Endothelial cell of umbilical vein (primary cell): ENCODE data around the gene CBL.

Experiments used
- JUN ChIP-seq: IDR thresholded peaks from 2 replicates; pipeline ENCODE4 v1.6.1; 2011; ENCODE audit warnings: borderline replicate concordance, low read depth; ENCODE audit not compliant: insufficient read length, insufficient read depth
- MYC ChIP-seq: IDR thresholded peaks from one replicate; pipeline ENCODE4 v1.6.1; 2011; ENCODE audit warnings: mild to moderate bottlenecking, low read depth, low read length
- POLR2A ChIP-seq: IDR thresholded peaks from 2 replicates; pipeline ENCODE4 v1.6.1; 2012; ENCODE audit warnings: low read depth, mild to moderate bottlenecking, control low read depth, low read length
- POLR2AphosphoS5 ChIP-seq: IDR thresholded peaks from 2 replicates; pipeline ENCODE4 v1.6.1; 2012; ENCODE audit warnings: low read depth, mild to moderate bottlenecking, control low read depth, low read length, moderate library complexity; ENCODE audit not compliant: insufficient read depth
- TF ChIP-seq, protein P1 (sequence below), 2 donors: IDR thresholded peaks; 1 replicate in 1 of 2; 2 replicates in 1 of 2; pipeline ENCODE4 v1.5.1; 2011; ENCODE audit warnings: low read length in 2 of 2, mild to moderate bottlenecking in 2 of 2, moderate library complexity in 2 of 2, control low read depth in 1 of 2, inconsistent platforms in 1 of 2, low read depth in 1 of 2; ENCODE audit not compliant: insufficient read depth in 1 of 2; ENCODE audit errors: extremely low read depth in 1 of 2

- TF ChIP-seq MYC: no peak
- no peak for TF ChIP-seq POLR2A
- no peak for TF ChIP-seq POLR2AphosphoS5
- no peak for TF ChIP-seq JUN
- TF ChIP-seq, protein P1, sequence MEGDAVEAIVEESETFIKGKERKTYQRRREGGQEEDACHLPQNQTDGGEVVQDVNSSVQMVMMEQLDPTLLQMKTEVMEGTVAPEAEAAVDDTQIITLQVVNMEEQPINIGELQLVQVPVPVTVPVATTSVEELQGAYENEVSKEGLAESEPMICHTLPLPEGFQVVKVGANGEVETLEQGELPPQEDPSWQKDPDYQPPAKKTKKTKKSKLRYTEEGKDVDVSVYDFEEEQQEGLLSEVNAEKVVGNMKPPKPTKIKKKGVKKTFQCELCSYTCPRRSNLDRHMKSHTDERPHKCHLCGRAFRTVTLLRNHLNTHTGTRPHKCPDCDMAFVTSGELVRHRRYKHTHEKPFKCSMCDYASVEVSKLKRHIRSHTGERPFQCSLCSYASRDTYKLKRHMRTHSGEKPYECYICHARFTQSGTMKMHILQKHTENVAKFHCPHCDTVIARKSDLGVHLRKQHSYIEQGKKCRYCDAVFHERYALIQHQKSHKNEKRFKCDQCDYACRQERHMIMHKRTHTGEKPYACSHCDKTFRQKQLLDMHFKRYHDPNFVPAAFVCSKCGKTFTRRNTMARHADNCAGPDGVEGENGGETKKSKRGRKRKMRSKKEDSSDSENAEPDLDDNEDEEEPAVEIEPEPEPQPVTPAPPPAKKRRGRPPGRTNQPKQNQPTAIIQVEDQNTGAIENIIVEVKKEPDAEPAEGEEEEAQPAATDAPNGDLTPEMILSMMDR (IDR thresholded peaks at IDR 0.05; ENCODE audit: extremely low read depth in 1 of 2, insufficient read depth in 1 of 2, low read depth in 1 of 2, low read length in 2 of 2): no peak
Observed at GRCh38 chr11:119314726-119315125, 108.6 kb downstream of the CBL start.
